SK-N-SH (cell line): ENCODE results near the gene VASN. TPM values are rescaled to one million over a fixed set of nuclear protein-coding genes. Genes with fewer than 3 reads are reported as not detected.

Experiments
- CTCF ChIA-PET: fragments of 300-600, 350-600 bp; formaldehyde crosslinking; extraction: SDS; loops from one replicate; lab custom pipeline; 2021; lab: Yijun Ruan, JAX
- POLR2A ChIA-PET: fragments of 350-600 bp; sonication (Branson Sonifier 250); formaldehyde crosslinking; extraction: SDS; loops from one replicate; lab custom pipeline; 2020; ENCODE audit warnings: antibody characterized with exemption, inconsistent platforms; lab: Yijun Ruan, JAX
- DNase-seq: peaks from one replicate; pipeline ENCODE4 v3.0.0; 2012
- H2AFZ ChIP-seq: fragments of 200-600 bp; sonication (generic); 2 replicates; pipeline ENCODE4 v1.8.1; 2016; ENCODE audit warnings: antibody characterized with exemption, mild to moderate bottlenecking, low read depth
- H3F3A ChIP-seq: fragments of 200-600 bp; sonication (generic); replicated peaks from 2 replicates; pipeline ENCODE3; 2016; ENCODE audit warnings: antibody characterized with exemption, mild to moderate bottlenecking; ENCODE audit not compliant: insufficient read depth
- H3K27ac ChIP-seq, 2 experiments: fragments of 200-500 bp in 1 of 2; fragments of 200-600 bp in 1 of 2; sonication (Bioruptor generic) in 1 of 2; sonication (generic), shearing (Covaris generic) in 1 of 2; 2 replicates each; pipeline versions ENCODE4 v1.5.1 to v1.6.1; 2014 to 2016; ENCODE audit warnings: low read depth in 2 of 2, inconsistent platforms in 1 of 2, low read length in 1 of 2, mild to moderate bottlenecking in 1 of 2, mixed read lengths in 1 of 2
- H3K27me3 ChIP-seq: fragments of 200-600 bp; sonication (generic), shearing (Covaris generic); 2 replicates; pipeline ENCODE4 v1.6.1; 2016; ENCODE audit warnings: mixed run types; ENCODE audit not compliant: insufficient read depth
- H3K36me3 ChIP-seq, 2 experiments: fragments of 200-500 bp in 1 of 2; fragments of 200-600 bp in 1 of 2; sonication (Bioruptor generic) in 1 of 2; sonication (generic) in 1 of 2; replicated peaks in 1 of 2; 2 replicates each; pipeline versions ENCODE3 to v1.5.1; 2014 to 2016; ENCODE audit warnings: low read length in 1 of 2, mild to moderate bottlenecking in 1 of 2; ENCODE audit not compliant: insufficient read depth in 2 of 2, control insufficient read depth in 1 of 2
- H3K4me1 ChIP-seq, 2 experiments: fragments of 200-500 bp in 1 of 2; fragments of 200-600 bp in 1 of 2; sonication (Bioruptor generic) in 1 of 2; sonication (generic), shearing (Covaris generic) in 1 of 2; 2 replicates each; pipeline versions ENCODE4 v1.5.1 to v1.6.1; 2014 to 2016; ENCODE audit warnings: low read depth in 1 of 2, low read length in 1 of 2, mixed run types in 1 of 2; ENCODE audit not compliant: insufficient read depth in 2 of 2, control insufficient read depth in 1 of 2
- H3K4me2 ChIP-seq: fragments of 200-600 bp; sonication (generic), shearing (Covaris generic); 2 replicates; pipeline ENCODE4 v1.6.1; 2017; ENCODE audit warnings: mixed run types
- H3K4me3 ChIP-seq, 2 experiments: fragments of 200-500 bp in 1 of 2; fragments of 200-600 bp in 1 of 2; sonication (Bioruptor generic) in 1 of 2; sonication (generic), shearing (Covaris generic) in 1 of 2; 2 replicates each; pipeline versions ENCODE4 v1.5.1 to v1.8.1; 2014 to 2016; ENCODE audit warnings: low read depth in 2 of 2, inconsistent platforms in 1 of 2, low read length in 1 of 2, mild to moderate bottlenecking in 1 of 2, mixed read lengths in 1 of 2, moderate library complexity in 1 of 2
- H3K79me2 ChIP-seq: fragments of 200-600 bp; sonication (generic); 2 replicates; pipeline ENCODE4 v1.8.1; 2017; ENCODE audit warnings: mild to moderate bottlenecking; ENCODE audit not compliant: insufficient read depth
- H3K9ac ChIP-seq: fragments of 200-600 bp; sonication (generic); 2 replicates; pipeline ENCODE4 v1.6.1; 2017; ENCODE audit warnings: mixed run types
- H3K9me2 ChIP-seq: fragments of 200-600 bp; sonication (generic); 2 replicates; pipeline ENCODE4 v1.6.1; 2017; ENCODE audit warnings: mixed run types
- H3K9me3 ChIP-seq: fragments of 200-600 bp; sonication (generic); 2 replicates; pipeline ENCODE4 v1.6.1; 2017; ENCODE audit warnings: mixed run types, mild to moderate bottlenecking, moderate library complexity
- H4K20me1 ChIP-seq: fragments of 200-600 bp; sonication (generic); 2 replicates; pipeline ENCODE4 v1.6.1; 2017; ENCODE audit warnings: mild to moderate bottlenecking, mixed run types; ENCODE audit not compliant: insufficient read depth
- CHD2 ChIP-seq: fragments of 150-350 bp; IDR thresholded peaks from 2 replicates; pipeline ENCODE4 v1.6.1; 2018; ENCODE audit warnings: low read length; ENCODE audit not compliant: partially characterized antibody
- EP300 ChIP-seq, 2 experiments: IDR thresholded peaks; 2 replicates each; pipeline versions ENCODE4 v1.4.0 to v1.6.1; 2012; ENCODE audit warnings: borderline replicate concordance in 1 of 2, low read depth in 1 of 2, low read length in 1 of 2
- FOXM1 ChIP-seq: IDR thresholded peaks from 2 replicates; pipeline ENCODE4 v1.4.0; 2012; ENCODE audit warnings: low read depth, mild to moderate bottlenecking
- GABPA ChIP-seq: IDR thresholded peaks from 2 replicates; pipeline ENCODE4 v1.4.0; 2012; ENCODE audit warnings: low read depth, mild to moderate bottlenecking
- GATA2 ChIP-seq: sonication (generic); formaldehyde crosslinking; IDR thresholded peaks from 2 replicates; pipeline ENCODE4 v1.5.0; 2020; ENCODE audit warnings: mild to moderate bottlenecking, missing genetic modification reagents
- MXI1 ChIP-seq: IDR thresholded peaks from 2 replicates; pipeline ENCODE4 v1.6.1; 2012; ENCODE audit warnings: mild to moderate bottlenecking, low read depth, low read length, improper control_type of control experiment
- NFIC ChIP-seq: IDR thresholded peaks from 2 replicates; pipeline ENCODE4 v1.4.0; 2012; ENCODE audit warnings: borderline replicate concordance
- POLR2AphosphoS5 ChIP-seq: IDR thresholded peaks from 2 replicates; pipeline ENCODE4 v1.6.1; 2012; ENCODE audit warnings: low read depth, low read length
- RFX5 ChIP-seq: IDR thresholded peaks from 2 replicates; pipeline ENCODE4 v1.6.1; 2012; ENCODE audit warnings: mild to moderate bottlenecking, improper control_type of control experiment, low read length
- TCF12 ChIP-seq: IDR thresholded peaks from 2 replicates; pipeline ENCODE4 v1.4.0; 2012
- WGBS: methylation state at CpG from one replicate; pipeline ENCODE4 v1.1.6; 2017; ENCODE audit warnings: low lambda C conversion rate; 5-methylcytosine and 5-hydroxymethylcytosine counted together
- polyA plus RNA-seq, 3 experiments: library from polyadenylated mRNA; depleted of rRNA; stranded (reverse); fragments of >200 nt; gene quantifications; 2 replicates each; pipeline ENCODE4 v1.2.3, GENCODE V29; 2012
- TF ChIP-seq, protein P1 (sequence below): IDR thresholded peaks from 2 replicates; pipeline ENCODE4 v1.4.0; 2012; ENCODE audit warnings: low read depth
- TF ChIP-seq, protein P2 (sequence below): IDR thresholded peaks from 2 replicates; pipeline ENCODE4 v1.4.0; 2012; ENCODE audit warnings: low read depth, borderline replicate concordance
- TF ChIP-seq, protein P3 (sequence below): IDR thresholded peaks from 2 replicates; pipeline ENCODE4 v1.4.0; 2012; ENCODE audit warnings: low read depth, borderline replicate concordance
- TF ChIP-seq, protein P4 (sequence below): IDR thresholded peaks from 2 replicates; pipeline ENCODE4 v1.6.1; 2012; ENCODE audit warnings: mild to moderate bottlenecking, low read depth, low read length, moderate library complexity
- TF ChIP-seq, protein P5 (sequence below): fragments of 200-600 bp; sonication (generic); IDR thresholded peaks from 2 replicates; pipeline ENCODE4 v1.6.1; 2017; ENCODE audit warnings: antibody characterized with exemption, mild to moderate bottlenecking, moderate library complexity
- TF ChIP-seq, protein P6 (sequence below): IDR thresholded peaks from 2 replicates; pipeline ENCODE4; 2012

The VASN gene
- polyA plus RNA-seq, 1 of the 3 experiments (the other 2 are of a cell fraction) = 37.4 TPM

DNA sequence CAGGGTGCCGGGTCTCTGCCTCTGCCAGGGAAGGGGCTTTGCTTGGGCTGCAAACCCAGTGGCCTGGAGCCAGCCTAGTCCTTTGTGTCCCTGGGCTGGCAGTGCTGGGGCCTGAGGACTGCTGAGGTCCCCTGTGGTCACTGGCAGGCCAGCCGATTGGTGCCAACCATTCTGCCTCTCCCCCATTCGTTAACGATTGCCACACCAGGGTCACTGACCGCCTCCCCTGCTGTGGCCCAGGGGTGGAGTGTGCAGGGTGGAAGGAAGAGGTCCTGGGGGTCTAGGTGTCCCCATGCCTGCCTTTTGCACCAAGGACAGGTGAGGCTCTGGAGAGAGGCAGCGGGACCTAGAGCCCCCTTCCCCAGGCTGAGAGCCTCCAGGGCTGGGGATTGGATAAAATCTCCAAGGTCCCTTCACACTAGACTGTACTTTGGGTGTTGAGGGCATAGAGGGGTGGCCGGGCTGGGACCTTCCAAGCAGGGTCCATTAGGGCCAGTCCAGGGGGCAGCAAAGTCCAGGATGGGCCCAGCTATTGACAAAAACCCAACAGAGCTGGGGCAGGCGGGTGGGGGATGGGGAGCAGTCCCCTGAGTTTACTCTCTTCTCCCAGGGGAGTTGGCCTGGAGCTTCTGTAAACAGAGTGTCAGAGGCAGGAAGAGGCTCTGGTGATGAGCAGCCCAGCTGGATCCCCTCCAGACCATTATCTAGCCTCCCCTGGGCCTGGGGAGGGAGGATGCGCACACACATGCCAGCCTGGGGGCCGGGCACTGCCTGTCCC lies 1.1 kb downstream of the VASN start:
- Histone ChIP-seq H3F3A (peaks cover 17% of the 10 kb centered on the region), H3K79me2 (peaks cover 54% of the 10 kb centered on the region), H2AFZ (no peak overlapping the region), H3K4me2 (peak overlapping the region; percentile 91), H3K4me1 (peaks cover 44 to 82% of the 10 kb centered on the region in 2 experiments), H3K27me3 (no peaks in the 10 kb centered on the region), H3K9me2 (no peaks in the 10 kb centered on the region), H3K4me3 (peak overlapping the region; percentile 77 to 92), H4K20me1 (peaks cover 33% of the 10 kb centered on the region), H3K9ac (peak overlapping the region; percentile 64), H3K9me3 (no peaks in the 10 kb centered on the region), H3K36me3 (peaks cover 0 to under 1% of the 10 kb centered on the region in 2 experiments), H3K27ac (peak overlapping the region; percentile 83)
- peak; percentile 85 for DNase-seq
- CTCF ChIA-PET = interaction anchor here (0.9 to 32.1 kb wide), 8 partner anchors 9 to 119 kb away, joined by 4 to 558 read pairs (median 7); no protein-coding TSS in a partner anchor
- POLR2A ChIA-PET = interaction anchor here (0.8 to 3.4 kb wide), 6 partner anchors 9 to 38 kb away, joined by 3 to 28 read pairs (median 4); no protein-coding TSS in a partner anchor
- no peak for TF ChIP-seq FOXM1
- TF ChIP-seq, protein P1, sequence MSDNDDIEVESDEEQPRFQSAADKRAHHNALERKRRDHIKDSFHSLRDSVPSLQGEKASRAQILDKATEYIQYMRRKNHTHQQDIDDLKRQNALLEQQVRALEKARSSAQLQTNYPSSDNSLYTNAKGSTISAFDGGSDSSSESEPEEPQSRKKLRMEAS = peak; percentile 29; the same call in 1 of the 2 replicates
- TF ChIP-seq GATA2 = peak; percentile 39; the same call in 1 of the 2 replicates
- TF ChIP-seq, protein P2, sequence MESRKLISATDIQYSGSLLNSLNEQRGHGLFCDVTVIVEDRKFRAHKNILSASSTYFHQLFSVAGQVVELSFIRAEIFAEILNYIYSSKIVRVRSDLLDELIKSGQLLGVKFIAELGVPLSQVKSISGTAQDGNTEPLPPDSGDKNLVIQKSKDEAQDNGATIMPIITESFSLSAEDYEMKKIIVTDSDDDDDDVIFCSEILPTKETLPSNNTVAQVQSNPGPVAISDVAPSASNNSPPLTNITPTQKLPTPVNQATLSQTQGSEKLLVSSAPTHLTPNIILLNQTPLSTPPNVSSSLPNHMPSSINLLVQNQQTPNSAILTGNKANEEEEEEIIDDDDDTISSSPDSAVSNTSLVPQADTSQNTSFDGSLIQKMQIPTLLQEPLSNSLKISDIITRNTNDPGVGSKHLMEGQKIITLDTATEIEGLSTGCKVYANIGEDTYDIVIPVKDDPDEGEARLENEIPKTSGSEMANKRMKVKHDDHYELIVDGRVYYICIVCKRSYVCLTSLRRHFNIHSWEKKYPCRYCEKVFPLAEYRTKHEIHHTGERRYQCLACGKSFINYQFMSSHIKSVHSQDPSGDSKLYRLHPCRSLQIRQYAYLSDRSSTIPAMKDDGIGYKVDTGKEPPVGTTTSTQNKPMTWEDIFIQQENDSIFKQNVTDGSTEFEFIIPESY = no peak
- TF ChIP-seq, protein P3, sequence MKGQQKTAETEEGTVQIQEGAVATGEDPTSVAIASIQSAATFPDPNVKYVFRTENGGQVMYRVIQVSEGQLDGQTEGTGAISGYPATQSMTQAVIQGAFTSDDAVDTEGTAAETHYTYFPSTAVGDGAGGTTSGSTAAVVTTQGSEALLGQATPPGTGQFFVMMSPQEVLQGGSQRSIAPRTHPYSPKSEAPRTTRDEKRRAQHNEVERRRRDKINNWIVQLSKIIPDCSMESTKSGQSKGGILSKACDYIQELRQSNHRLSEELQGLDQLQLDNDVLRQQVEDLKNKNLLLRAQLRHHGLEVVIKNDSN = no peak
- peak; percentile 86 for TF ChIP-seq NFIC
- TF ChIP-seq EP300 (IDR thresholded peaks at IDR 0.05; ENCODE audit: borderline replicate concordance in 1 of 2, low read depth in 1 of 2, low read length in 1 of 2) = peak; percentile 50 to 60; a peak in 3 of 4 replicates
- TF ChIP-seq, protein P4, sequence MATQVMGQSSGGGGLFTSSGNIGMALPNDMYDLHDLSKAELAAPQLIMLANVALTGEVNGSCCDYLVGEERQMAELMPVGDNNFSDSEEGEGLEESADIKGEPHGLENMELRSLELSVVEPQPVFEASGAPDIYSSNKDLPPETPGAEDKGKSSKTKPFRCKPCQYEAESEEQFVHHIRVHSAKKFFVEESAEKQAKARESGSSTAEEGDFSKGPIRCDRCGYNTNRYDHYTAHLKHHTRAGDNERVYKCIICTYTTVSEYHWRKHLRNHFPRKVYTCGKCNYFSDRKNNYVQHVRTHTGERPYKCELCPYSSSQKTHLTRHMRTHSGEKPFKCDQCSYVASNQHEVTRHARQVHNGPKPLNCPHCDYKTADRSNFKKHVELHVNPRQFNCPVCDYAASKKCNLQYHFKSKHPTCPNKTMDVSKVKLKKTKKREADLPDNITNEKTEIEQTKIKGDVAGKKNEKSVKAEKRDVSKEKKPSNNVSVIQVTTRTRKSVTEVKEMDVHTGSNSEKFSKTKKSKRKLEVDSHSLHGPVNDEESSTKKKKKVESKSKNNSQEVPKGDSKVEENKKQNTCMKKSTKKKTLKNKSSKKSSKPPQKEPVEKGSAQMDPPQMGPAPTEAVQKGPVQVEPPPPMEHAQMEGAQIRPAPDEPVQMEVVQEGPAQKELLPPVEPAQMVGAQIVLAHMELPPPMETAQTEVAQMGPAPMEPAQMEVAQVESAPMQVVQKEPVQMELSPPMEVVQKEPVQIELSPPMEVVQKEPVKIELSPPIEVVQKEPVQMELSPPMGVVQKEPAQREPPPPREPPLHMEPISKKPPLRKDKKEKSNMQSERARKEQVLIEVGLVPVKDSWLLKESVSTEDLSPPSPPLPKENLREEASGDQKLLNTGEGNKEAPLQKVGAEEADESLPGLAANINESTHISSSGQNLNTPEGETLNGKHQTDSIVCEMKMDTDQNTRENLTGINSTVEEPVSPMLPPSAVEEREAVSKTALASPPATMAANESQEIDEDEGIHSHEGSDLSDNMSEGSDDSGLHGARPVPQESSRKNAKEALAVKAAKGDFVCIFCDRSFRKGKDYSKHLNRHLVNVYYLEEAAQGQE = no peak
- TF ChIP-seq GABPA = no peak
- TF ChIP-seq RFX5 = no peak
- TF ChIP-seq, protein P5, sequence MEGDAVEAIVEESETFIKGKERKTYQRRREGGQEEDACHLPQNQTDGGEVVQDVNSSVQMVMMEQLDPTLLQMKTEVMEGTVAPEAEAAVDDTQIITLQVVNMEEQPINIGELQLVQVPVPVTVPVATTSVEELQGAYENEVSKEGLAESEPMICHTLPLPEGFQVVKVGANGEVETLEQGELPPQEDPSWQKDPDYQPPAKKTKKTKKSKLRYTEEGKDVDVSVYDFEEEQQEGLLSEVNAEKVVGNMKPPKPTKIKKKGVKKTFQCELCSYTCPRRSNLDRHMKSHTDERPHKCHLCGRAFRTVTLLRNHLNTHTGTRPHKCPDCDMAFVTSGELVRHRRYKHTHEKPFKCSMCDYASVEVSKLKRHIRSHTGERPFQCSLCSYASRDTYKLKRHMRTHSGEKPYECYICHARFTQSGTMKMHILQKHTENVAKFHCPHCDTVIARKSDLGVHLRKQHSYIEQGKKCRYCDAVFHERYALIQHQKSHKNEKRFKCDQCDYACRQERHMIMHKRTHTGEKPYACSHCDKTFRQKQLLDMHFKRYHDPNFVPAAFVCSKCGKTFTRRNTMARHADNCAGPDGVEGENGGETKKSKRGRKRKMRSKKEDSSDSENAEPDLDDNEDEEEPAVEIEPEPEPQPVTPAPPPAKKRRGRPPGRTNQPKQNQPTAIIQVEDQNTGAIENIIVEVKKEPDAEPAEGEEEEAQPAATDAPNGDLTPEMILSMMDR = no peak
- TF ChIP-seq, protein P6, sequence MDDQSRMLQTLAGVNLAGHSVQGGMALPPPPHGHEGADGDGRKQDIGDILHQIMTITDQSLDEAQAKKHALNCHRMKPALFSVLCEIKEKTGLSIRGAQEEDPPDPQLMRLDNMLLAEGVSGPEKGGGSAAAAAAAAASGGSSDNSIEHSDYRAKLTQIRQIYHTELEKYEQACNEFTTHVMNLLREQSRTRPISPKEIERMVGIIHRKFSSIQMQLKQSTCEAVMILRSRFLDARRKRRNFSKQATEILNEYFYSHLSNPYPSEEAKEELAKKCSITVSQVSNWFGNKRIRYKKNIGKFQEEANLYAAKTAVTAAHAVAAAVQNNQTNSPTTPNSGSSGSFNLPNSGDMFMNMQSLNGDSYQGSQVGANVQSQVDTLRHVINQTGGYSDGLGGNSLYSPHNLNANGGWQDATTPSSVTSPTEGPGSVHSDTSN = peak; percentile 67
- 0 out of 2 replicates have a peak, but pooled peaks have one; percentile 43 for TF ChIP-seq POLR2AphosphoS5
- peak; percentile 78 for TF ChIP-seq TCF12
- peak; percentile 74; the same call in 1 of the 2 replicates for TF ChIP-seq MXI1
- peak; percentile 66 for TF ChIP-seq CHD2
- whole genome bisulfite sequencing = 7% methylated on average over 4 of the region's 10 CpGs
